B cell (primary cell): ENCODE results near the gene NAA80. TPM values are rescaled to one million over a fixed set of nuclear protein-coding genes. Genes with fewer than 3 reads are reported as not detected.

ENCODE experiments used
- ATAC-seq: fragments of 200-7000 bp; cut with Tn5 transposase; one replicate; pipeline ENCODE4 v1.10.0; 2021; ENCODE audit warnings: low read depth, mild to moderate bottlenecking, moderate number of reproducible peaks, moderate library complexity
- CTCF ChIA-PET: fragments of 350-600 bp; sonication (Branson Sonifier 250); formaldehyde crosslinking; loops from one replicate; lab custom pipeline; 2021; ENCODE audit warnings: antibody characterized with exemption, inconsistent platforms; lab: Charles Lee
- POLR2A ChIA-PET: fragments of 350-600 bp; sonication (Branson Sonifier 250); formaldehyde crosslinking; loops from one replicate; lab custom pipeline; 2021; ENCODE audit warnings: antibody characterized with exemption; lab: Charles Lee
- DNase-seq: peaks from one replicate; pipeline ENCODE4 v3.0.0; 2013
- H2AFZ ChIP-seq: 2 replicates; pipeline ENCODE4 v1.6.1; 2012; ENCODE audit warnings: mild to moderate bottlenecking, low read depth, low read length; ENCODE audit not compliant: insufficient read depth, poor library complexity, severe bottlenecking
- H3K27ac ChIP-seq, 2 donors: 1 replicate in 1 of 2; 2 replicates in 1 of 2; pipeline ENCODE4 v1.5.1; 2012 to 2013; ENCODE audit warnings: low read length in 2 of 2, mild to moderate bottlenecking in 2 of 2, moderate library complexity in 1 of 2
- H3K27me3 ChIP-seq, 4 experiments: fragments of 200-600 bp in 1 of 4; sonication (generic) in 1 of 4; replicated peaks in 1 of 4; 1 replicate in 2 of 4; 2 replicates in 2 of 4; pipeline versions ENCODE4 v1.6.1 to v1.7.0; 2013 to 2016; ENCODE audit warnings: low read length in 3 of 4, mild to moderate bottlenecking in 2 of 4, mixed read lengths in 1 of 4, moderate library complexity in 1 of 4; ENCODE audit not compliant: insufficient read depth in 4 of 4, control insufficient read depth in 3 of 4; ENCODE audit errors: control extremely low read depth in 1 of 4
- H3K36me3 ChIP-seq, 2 experiments: replicated peaks in 1 of 2; 1 replicate in 1 of 2; 2 replicates in 1 of 2; pipeline versions ENCODE4 v1.6.1 to v1.7.1; 2013; ENCODE audit warnings: low read length in 1 of 2; ENCODE audit not compliant: insufficient read depth in 2 of 2, control insufficient read depth in 1 of 2; ENCODE audit errors: control extremely low read depth in 1 of 2, extremely low read depth in 1 of 2
- H3K4me1 ChIP-seq, 2 donors: fragments of 200-600 bp in 1 of 2; sonication (generic) in 1 of 2; 1 replicate in 1 of 2; 2 replicates in 1 of 2; pipeline versions ENCODE4 v1.5.1 to v1.6.1; 2013 to 2017; ENCODE audit warnings: low read length in 2 of 2; ENCODE audit not compliant: control insufficient read depth in 2 of 2, insufficient read depth in 2 of 2
- H3K4me2 ChIP-seq: replicated peaks from 2 replicates; pipeline ENCODE3; 2012; ENCODE audit warnings: mild to moderate bottlenecking, low read depth, low read length; ENCODE audit not compliant: poor library complexity, severe bottlenecking
- H3K4me3 ChIP-seq, 5 experiments: fragments of 200-600 bp in 1 of 5; sonication (generic) in 1 of 5; 1 replicate in 3 of 5; 2 replicates in 2 of 5; pipeline versions ENCODE4 v1.5.1 to v1.7.0; 2011 to 2016; ENCODE audit warnings: low read length in 4 of 5, mild to moderate bottlenecking in 4 of 5, low read depth in 2 of 5, control low read depth in 1 of 5, moderate library complexity in 1 of 5; ENCODE audit not compliant: insufficient read depth in 1 of 5; ENCODE audit errors: control extremely low read depth in 1 of 5, extremely low read depth in 1 of 5
- H3K79me2 ChIP-seq: fragments of 200-600 bp; sonication (generic); one replicate; pipeline ENCODE4 v1.6.0; 2016; ENCODE audit warnings: low read length; ENCODE audit not compliant: control insufficient read depth, insufficient read depth
- H3K9ac ChIP-seq: fragments of 200-600 bp; sonication (generic); 2 replicates; pipeline ENCODE4 v1.6.1; 2017; ENCODE audit warnings: mild to moderate bottlenecking, low read length, moderate library complexity
- H3K9me3 ChIP-seq, 3 donors: one replicate each; pipeline versions ENCODE4 v1.6.1 to v1.7.1; 2013; ENCODE audit warnings: low read length in 2 of 3; ENCODE audit not compliant: control insufficient read depth in 2 of 3, insufficient read depth in 1 of 3; ENCODE audit errors: control extremely low read depth in 1 of 3
- H4K20me1 ChIP-seq: 2 replicates; pipeline ENCODE4 v1.6.0; 2012; ENCODE audit warnings: mild to moderate bottlenecking, low read length; ENCODE audit not compliant: insufficient read depth, control insufficient read depth, poor library complexity, severe bottlenecking
- H3K27ac Mint-ChIP-seq: one replicate; pipeline ENCODE4 v1.8.0; 2021; ENCODE audit warnings: mixed read lengths
- H3K27me3 Mint-ChIP-seq: one replicate; pipeline ENCODE4 v1.8.0; 2021; ENCODE audit warnings: mixed read lengths
- H3K4me1 Mint-ChIP-seq: one replicate; pipeline ENCODE4 v1.8.0; 2021; ENCODE audit warnings: mixed read lengths
- H3K4me3 Mint-ChIP-seq: one replicate; pipeline ENCODE4 v1.8.0; 2021; ENCODE audit warnings: mixed read lengths
- H3K9me3 Mint-ChIP-seq: one replicate; pipeline ENCODE4 v1.8.0; 2022; ENCODE audit warnings: mixed read lengths; ENCODE audit not compliant: insufficient read depth
- CTCF ChIP-seq: fragments of 200-600 bp; IDR thresholded peaks from one replicate; pipeline ENCODE4 v1.8.0; 2022; ENCODE audit warnings: antibody characterized with exemption, mild to moderate bottlenecking
- EZH2 ChIP-seq: IDR thresholded peaks from 2 replicates; pipeline ENCODE4 v1.6.1; 2012; ENCODE audit warnings: borderline replicate concordance, low read depth, mild to moderate bottlenecking, moderate library complexity, low read length; ENCODE audit not compliant: insufficient read depth, poor library complexity, severe bottlenecking
- WGBS: methylation state at CpG from one replicate; pipeline ENCODE4 v1.1.5; 2013; ENCODE audit warnings: missing lambda C conversion rate; ENCODE audit not compliant: insufficient coverage; 5-methylcytosine and 5-hydroxymethylcytosine counted together
- intact Hi-C: fragments of 100-400 bp; cut with micrococcal nuclease; formaldehyde crosslinking; loops from one replicate; pipeline ENCODE4 v1.10.0; 2022
- polyA plus RNA-seq: library from polyadenylated mRNA; depleted of rRNA; stranded (reverse); fragments of >200 nt; gene quantifications from 2 replicates; pipeline ENCODE4 v1.2.3, GENCODE V29; 2012
- total RNA-seq, 2 donors: library from RNA; stranded (reverse); fragments of 120-200 nt in 1 of 2; gene quantifications; 1 replicate in 1 of 2; 2 replicates in 1 of 2; pipeline versions ENCODE4 v1.2.3 to v1.2.4, GENCODE V29; 2013 to 2022

The NAA80 gene
- total and polyA plus RNA-seq, 2 donors (not counting 1 experiment from before 2014, with no cell fraction given) = 37.8 to 49.0 TPM

GRCh38 chr3:50275141-50275995 lies 23.8 kb downstream of the NAA80 start:
- no peak overlapping the region for H3K27ac ChIP-seq
- ChIA-PET POLR2A (interaction anchor here (0.6 to 0.7 kb wide), 3 partner anchors 65 to 81 kb away, joined by 3 to 6 read pairs (median 3); partner anchors contain the start of gene RASSF1), CTCF (interaction anchor here (0.8 to 3.0 kb wide), 9 partner anchors 17 to 155 kb away, joined by 3 to 12 read pairs (median 4); partner anchors contain the start of genes GNAT1 and IFRD2)
- Mint-ChIP-seq H3K27ac (no peak overlapping the region), H3K4me1 (peaks cover 26% of the 10 kb centered on the region), H3K4me3 (peak overlapping the region; percentile 57), H3K27me3 (peaks cover 28% of the 10 kb centered on the region), H3K9me3 (no peaks in the 10 kb centered on the region)
- H3K36me3 ChIP-seq = no peaks in the 10 kb centered on the region
- H3K9ac ChIP-seq = no peak overlapping the region
- peak overlapping the region; percentile 61 for H3K4me2 ChIP-seq
- peak; percentile 51 for DNase-seq
- no peak for ATAC-seq
- H3K9me3 ChIP-seq = peaks cover 0 to 3% (median 0%) of the 10 kb centered on the region in 3 donors
- no peak overlapping the region for H2AFZ ChIP-seq
- intact Hi-C loops = no loop called here
- H3K79me2 ChIP-seq = no peaks in the 10 kb centered on the region
- no peak for TF ChIP-seq CTCF
- TF ChIP-seq EZH2 = no peak
- 7% methylated on average over 65 of the region's 65 CpGs for WGBS
- H3K4me1 ChIP-seq = peaks cover 33 to 39% of the 10 kb centered on the region in 2 donors
- H3K27me3 ChIP-seq = peaks cover 0 to 57% (median 21%) of the 10 kb centered on the region in 4 experiments
- H3K4me3 ChIP-seq = no peak overlapping the region
- peaks cover 10% of the 10 kb centered on the region for H4K20me1 ChIP-seq
